Esophagus (tissue), 2 donors: ENCODE results near the gene PSEN2. TPM values are rescaled to one million over a fixed set of nuclear protein-coding genes. Genes with fewer than 3 reads are reported as not detected.
"Not testable (repeated sequence)": the region's sequence is repeated elsewhere in the genome, so short reads cannot be mapped to it uniquely, and the experiment has no call there.

ENCODE experiments used
- H3K27ac ChIP-seq, 2 donors: one replicate each; pipeline ENCODE4 v1.5.1; 2013; ENCODE audit warnings: low read depth in 2 of 2, mild to moderate bottlenecking in 2 of 2, inconsistent platforms in 1 of 2, low read length in 1 of 2, moderate library complexity in 1 of 2
- H3K27me3 ChIP-seq, 2 donors: one replicate each; pipeline ENCODE4 v1.6.1; 2013; ENCODE audit warnings: low read length in 2 of 2, control low read depth in 1 of 2, mild to moderate bottlenecking in 1 of 2; ENCODE audit not compliant: insufficient read depth in 2 of 2, control insufficient read depth in 1 of 2
- H3K36me3 ChIP-seq, 2 donors: one replicate each; pipeline ENCODE4 v1.6.1; 2013; ENCODE audit warnings: low read length in 1 of 2; ENCODE audit not compliant: control insufficient read depth in 2 of 2, insufficient read depth in 2 of 2
- H3K4me1 ChIP-seq, 2 donors: one replicate each; pipeline ENCODE4 v1.6.1; 2013; ENCODE audit warnings: low read length in 1 of 2; ENCODE audit not compliant: control insufficient read depth in 2 of 2, insufficient read depth in 2 of 2
- H3K4me3 ChIP-seq, 2 donors: one replicate each; pipeline ENCODE4 v1.5.1; 2013; ENCODE audit warnings: low read length in 2 of 2, mild to moderate bottlenecking in 2 of 2, low read depth in 1 of 2, moderate library complexity in 1 of 2
- H3K9me3 ChIP-seq, 2 donors: one replicate each; pipeline ENCODE4 v1.6.1; 2013; ENCODE audit warnings: mild to moderate bottlenecking in 2 of 2, low read depth in 1 of 2, low read length in 1 of 2, moderate library complexity in 1 of 2; ENCODE audit not compliant: control insufficient read depth in 2 of 2, insufficient read depth in 1 of 2
- WGBS, 2 donors: extraction: QIAGEN DNeasy Blood & Tissue Kit; methylation state at CpG; one replicate each; pipeline ENCODE4 v1.1.7; 2013; 5-methylcytosine and 5-hydroxymethylcytosine counted together
- polyA plus RNA-seq, 2 donors: library from polyadenylated mRNA; stranded (reverse); fragments of 200-250 nt; gene quantifications; one replicate each; pipeline ENCODE4 v1.2.3, GENCODE V29; 2013
- donor health status: healthy with polysubstance abuse.
- donor health status: Bipolar disorder and iron deficiency.

The PSEN2 gene
- polyA plus RNA-seq, 2 donors: 8.8 to 12.0 TPM

DNA sequence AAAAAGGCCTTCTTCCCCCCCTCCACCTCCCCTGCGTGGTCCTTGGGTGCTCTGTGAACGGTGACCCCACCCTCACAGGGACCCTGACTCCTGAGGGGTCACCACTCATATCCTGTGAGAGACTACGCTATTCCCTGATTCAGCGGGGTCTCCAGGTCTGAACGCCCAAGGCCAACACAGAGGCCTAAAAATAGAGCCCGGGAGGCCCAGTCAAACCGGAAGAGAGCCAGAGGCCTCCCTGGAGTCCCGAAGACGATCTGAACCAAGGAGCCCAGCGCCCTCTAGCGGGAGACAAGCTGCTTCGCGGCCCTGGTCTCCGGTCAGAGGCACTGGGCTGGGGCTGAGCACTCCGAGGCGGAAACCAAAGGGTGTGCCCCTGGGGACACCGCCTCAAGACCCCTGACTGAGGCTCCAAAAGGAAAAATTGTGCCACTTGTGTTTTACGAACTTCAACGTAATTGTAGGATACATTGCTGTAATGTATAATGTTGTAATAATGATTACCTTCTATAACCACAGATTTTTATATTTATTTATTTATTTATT, 42.4 kb upstream of the PSEN2 start:
- Histone ChIP-seq H3K4me3 (peak overlapping the region in 1 of 2 donors; percentile 30), H3K9me3 (no peaks in the 10 kb centered on the region), H3K4me1 (peaks cover 0 to 4% of the 10 kb centered on the region in 2 donors), H3K27me3 (no peaks in the 10 kb centered on the region), H3K36me3 (no peaks in the 10 kb centered on the region), H3K27ac (peak overlapping the region; percentile 72 to 95)
- 2 to 4% methylated on average over 19 of the region's 19 CpGs for WGBS, 2 donors

DNA sequence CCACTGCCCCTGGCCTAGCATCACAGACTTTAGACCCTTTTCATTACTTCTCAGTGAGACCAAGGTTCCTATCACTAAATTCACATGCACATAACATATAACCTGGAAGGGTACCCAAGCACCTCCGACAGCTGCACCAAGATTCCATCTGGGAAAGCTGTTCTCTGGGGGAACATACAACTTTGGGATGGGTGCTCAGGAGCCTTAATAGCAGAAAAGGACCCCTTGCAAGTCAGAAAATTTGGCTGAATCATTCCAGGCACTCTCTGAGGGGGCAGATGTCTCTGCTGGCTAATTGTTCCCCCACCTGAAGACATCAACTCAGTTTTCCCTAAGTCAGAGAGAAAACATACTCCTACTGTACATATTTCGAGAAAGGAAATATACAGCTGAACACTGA, 41.3 kb upstream of the PSEN2 start:
- no peak overlapping the region for H3K4me3 ChIP-seq
- 90 to 97% methylated on average over 2 of the region's 2 CpGs for WGBS, 2 donors
- no peaks in the 10 kb centered on the region for H3K27me3 ChIP-seq
- no peak overlapping the region for H3K27ac ChIP-seq
- H3K36me3 ChIP-seq: no peaks in the 10 kb centered on the region
- no peaks in the 10 kb centered on the region for H3K9me3 ChIP-seq
- peaks cover 0 to 4% of the 10 kb centered on the region in 2 donors for H3K4me1 ChIP-seq

DNA sequence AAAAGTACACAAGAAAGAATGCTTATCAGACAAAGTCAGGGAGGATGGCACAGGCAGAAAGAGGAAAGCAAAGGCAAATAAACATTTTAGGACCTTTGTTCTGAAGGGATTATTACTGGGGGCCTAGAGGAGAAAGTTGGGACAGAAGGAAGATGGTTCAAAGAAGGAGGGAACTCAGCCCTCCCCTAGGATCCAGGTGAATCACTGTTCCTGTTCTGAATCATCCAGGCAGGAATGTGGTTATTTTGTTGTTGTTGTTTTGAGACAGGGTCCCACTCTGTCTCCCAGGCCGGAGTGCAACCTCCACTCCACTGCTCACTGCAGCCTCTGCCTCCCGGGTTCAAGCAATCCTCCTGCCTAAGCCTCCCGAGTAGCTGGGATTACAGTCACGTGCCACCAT, 38.5 kb upstream of the PSEN2 start:
- 93 to 95% methylated on average over 4 of the region's 4 CpGs for WGBS, 2 donors
- no peaks in the 10 kb centered on the region for H3K27me3 ChIP-seq
- no peak overlapping the region for H3K27ac ChIP-seq
- no peaks in the 10 kb centered on the region for H3K36me3 ChIP-seq
- H3K4me1 ChIP-seq: peaks cover 0 to 4% of the 10 kb centered on the region in 2 donors
- no peaks in the 10 kb centered on the region for H3K9me3 ChIP-seq
- H3K4me3 ChIP-seq: no peak overlapping the region

DNA sequence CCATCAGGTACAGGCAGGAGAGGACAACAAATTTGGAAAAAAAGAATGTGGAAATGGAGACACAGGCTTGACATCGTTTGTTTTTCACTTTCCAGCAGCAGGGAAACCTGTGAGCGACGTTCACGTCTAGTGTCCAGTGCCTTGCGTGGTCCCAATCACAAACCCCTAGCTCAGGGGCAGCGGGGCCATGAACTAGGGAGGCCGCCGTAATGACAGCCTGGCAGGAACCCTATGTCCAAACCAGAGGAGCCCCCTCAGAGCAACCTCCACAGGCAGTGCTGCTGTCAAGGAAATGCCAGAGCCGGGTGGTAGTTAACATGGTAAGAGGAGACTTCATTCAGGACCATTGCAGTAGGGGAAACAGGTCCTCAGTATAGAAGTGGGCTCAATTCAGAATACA, 37.8 kb upstream of the PSEN2 start:
- Histone ChIP-seq H3K9me3 (no peaks in the 10 kb centered on the region), H3K36me3 (no peaks in the 10 kb centered on the region), H3K4me3 (no peak overlapping the region), H3K27ac (no peak overlapping the region), H3K4me1 (peaks cover 0 to 4% of the 10 kb centered on the region in 2 donors), H3K27me3 (no peaks in the 10 kb centered on the region)
- 94 to 95% methylated on average over 9 of the region's 9 CpGs for WGBS, 2 donors

DNA sequence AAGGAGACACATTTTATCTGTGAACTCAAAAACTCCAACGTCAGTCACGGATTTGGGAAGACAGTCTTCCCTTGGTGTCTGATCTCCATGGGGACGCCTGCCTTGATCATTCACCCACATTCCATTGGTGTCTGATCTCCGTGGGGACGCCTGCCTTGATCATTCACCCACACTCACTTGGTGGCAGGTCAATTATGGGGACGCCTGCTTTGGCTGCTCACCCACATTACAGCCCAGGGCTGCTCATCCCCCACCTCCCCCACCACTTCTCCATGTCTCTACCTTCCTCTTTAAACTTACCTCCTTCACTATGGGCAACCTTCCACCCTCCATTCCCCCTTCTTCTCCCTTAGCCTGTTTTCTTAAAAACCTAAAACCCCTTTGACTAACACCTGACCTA, 36.2 kb upstream of the PSEN2 start:
- not testable (repeated sequence) for H3K36me3 ChIP-seq, H3K27ac ChIP-seq, H3K4me3 ChIP-seq, H3K9me3 ChIP-seq, H3K4me1 ChIP-seq, H3K27me3 ChIP-seq
- 89 to 90% methylated on average over 5 to 6 of the region's 6 CpGs for WGBS, 2 donors

DNA sequence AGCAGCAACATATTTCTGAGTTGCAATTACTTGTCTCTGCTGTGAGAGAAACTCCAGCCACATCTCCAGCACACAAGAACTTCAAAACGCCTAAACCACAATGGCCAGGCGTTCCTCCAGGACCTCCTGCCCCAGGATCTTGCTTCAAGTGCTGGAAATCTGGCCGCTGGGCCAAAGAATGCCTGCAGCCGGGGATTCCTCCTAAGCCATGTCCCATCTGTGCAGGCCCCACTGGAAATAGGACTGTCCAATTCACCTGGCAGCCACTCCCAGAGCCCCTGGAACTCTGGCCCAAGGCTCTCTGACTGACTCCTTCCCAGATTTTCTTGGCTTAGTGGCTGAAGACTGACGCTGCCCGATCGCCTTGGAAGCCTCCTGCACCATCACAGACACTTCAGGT, 35.0 kb upstream of the PSEN2 start:
- WGBS, 2 donors: 89 to 92% methylated on average over 7 of the region's 7 CpGs
- not testable (repeated sequence) for H3K27me3 ChIP-seq, H3K4me1 ChIP-seq, H3K36me3 ChIP-seq, H3K9me3 ChIP-seq, H3K27ac ChIP-seq, H3K4me3 ChIP-seq

DNA sequence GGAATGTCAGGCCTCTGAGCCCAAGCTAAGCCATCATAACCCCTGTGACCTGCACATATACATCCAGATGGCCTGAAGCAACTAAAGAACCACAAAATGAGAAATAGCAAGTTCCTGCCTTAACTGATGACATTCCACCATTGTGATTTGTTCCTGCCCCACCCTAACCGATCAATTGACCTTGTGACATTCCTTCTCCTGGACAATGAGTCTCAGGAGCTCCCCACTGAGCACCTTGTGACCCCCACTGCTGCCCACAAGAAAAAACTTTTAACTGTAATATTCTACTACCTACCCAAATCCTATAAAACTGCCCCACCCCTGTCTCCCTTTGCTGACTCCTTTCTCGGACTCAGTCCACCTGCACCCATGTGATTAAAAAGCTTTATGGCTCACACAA, 32.5 kb upstream of the PSEN2 start:
- not testable (repeated sequence) for H3K27me3 ChIP-seq, H3K9me3 ChIP-seq, H3K36me3 ChIP-seq, H3K27ac ChIP-seq, H3K4me3 ChIP-seq, H3K4me1 ChIP-seq
- 84 to 88% methylated on average over 2 of the region's 2 CpGs for WGBS, 2 donors

DNA sequence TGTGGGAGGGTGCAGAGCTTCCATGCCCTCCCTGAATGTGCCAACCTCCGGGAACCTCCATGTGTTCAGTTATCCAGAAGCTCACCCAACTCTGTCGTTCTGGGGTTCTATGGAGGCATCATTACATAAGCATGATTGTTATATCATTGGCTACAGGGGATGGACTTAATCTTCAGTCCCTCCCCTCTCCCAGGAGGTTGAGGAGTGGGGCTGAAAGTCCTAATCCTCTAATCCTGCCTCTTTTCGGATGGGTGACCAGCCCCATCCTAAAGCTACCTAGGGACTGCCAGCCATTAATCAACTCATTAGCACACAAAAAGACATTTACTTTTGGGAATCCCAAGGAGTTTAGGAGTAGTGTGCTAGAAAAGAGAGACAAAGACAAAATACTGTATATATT, 32.0 kb upstream of the PSEN2 start:
- Histone ChIP-seq H3K36me3 (no peaks in the 10 kb centered on the region), H3K27me3 (no peaks in the 10 kb centered on the region), H3K9me3 (no peaks in the 10 kb centered on the region), H3K27ac (no peak overlapping the region), H3K4me3 (no peak overlapping the region), H3K4me1 (no peaks in the 10 kb centered on the region)
- 87 to 89% methylated on average over 3 of the region's 3 CpGs for WGBS, 2 donors

DNA sequence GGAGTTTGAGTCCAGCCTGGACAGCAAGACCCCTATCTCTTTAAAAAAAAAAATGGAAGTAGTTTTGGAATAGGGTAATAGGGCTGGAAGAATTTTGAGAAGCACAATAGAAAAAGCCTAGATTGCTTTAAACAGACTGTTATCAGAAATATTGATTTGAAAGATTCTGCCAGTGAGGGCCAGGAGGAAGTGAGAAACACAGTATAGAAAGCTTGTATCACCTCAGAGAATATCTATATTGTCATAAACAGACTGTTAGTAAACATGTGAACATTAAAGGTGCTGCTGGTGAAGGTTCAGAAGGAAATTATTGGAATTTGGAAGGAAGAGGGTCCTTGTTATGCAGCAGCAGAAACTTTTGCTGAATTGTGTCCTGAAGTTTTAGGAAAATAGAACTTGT, 24.8 kb upstream of the PSEN2 start:
- Histone ChIP-seq H3K27ac (no peak overlapping the region), H3K9me3 (no peaks in the 10 kb centered on the region), H3K4me1 (no peaks in the 10 kb centered on the region), H3K4me3 (no peak overlapping the region), H3K36me3 (no peaks in the 10 kb centered on the region), H3K27me3 (no peaks in the 10 kb centered on the region)

DNA sequence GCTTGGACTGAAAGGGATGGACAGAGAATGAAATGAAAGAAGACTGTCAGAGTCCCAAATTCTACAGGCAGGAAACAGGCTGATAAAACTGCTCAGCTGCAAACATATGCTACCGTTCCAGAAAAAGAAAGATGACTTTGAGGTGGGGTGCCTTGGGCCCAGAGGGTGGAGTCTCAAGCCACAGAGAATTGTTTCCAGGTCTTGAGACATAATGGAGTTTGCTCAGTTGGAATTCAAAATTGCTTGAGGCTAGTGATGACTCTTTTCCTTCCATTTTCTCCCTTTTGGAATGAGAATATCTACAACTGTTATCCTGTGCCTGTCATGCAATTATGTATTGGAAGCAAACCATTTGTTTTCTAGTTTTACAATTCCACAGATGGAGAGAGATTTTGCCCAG, 23.6 kb upstream of the PSEN2 start:
- Histone ChIP-seq H3K36me3 (no peaks in the 10 kb centered on the region), H3K4me3 (no peak overlapping the region), H3K4me1 (no peaks in the 10 kb centered on the region), H3K27me3 (no peaks in the 10 kb centered on the region), H3K27ac (no peak overlapping the region), H3K9me3 (no peaks in the 10 kb centered on the region)
- WGBS, 2 donors: 20 to 54% methylated on average over 1 of the region's 1 CpG
